ENCODE measurements around the gene PROX1. TPM values are rescaled to one million over a fixed set of nuclear protein-coding genes. Genes with fewer than 3 reads are reported as not detected.

PROX1 gene
- total RNA-seq, 1 donor from 2014 or later, result 63.2 TPM

- DNase-seq (ENCODE audit: low spot score, unreplicated experiment), result no peak
- TF ChIP-seq CTCF (IDR thresholded peaks at IDR 0.05; ENCODE audit: unreplicated experiment), result no peak
- H3K4me1 Mint-ChIP-seq (ENCODE audit: low read depth), result peaks cover 14% of the 10 kb centered on the region
- no peak overlapping the region for H3K27ac Mint-ChIP-seq
- no peak overlapping the region for H3K4me3 Mint-ChIP-seq (ENCODE audit: low read depth)
- H3K27me3 Mint-ChIP-seq, result peaks cover 6% of the 10 kb centered on the region
- H3K9me3 Mint-ChIP-seq (ENCODE audit: low read depth), result no peaks in the 10 kb centered on the region
- H3K36me3 Mint-ChIP-seq (ENCODE audit: insufficient read depth), result no peaks in the 10 kb centered on the region
These were observed 87.7 kb downstream of the PROX1 start for GRCh38 chr1:214075305-214075998.

- peak overlapping the region; percentile 56 for H3K27ac Mint-ChIP-seq
These were observed 88.4 kb downstream of the PROX1 start for GRCh38 chr1:214075999-214076707.

GRCh38 chr1:214076708-214077065 is 88.9 kb downstream of the PROX1 start:
- DNase-seq (ENCODE audit: low spot score, unreplicated experiment), result no peak
- H3K4me3 Mint-ChIP-seq (ENCODE audit: low read depth), result no peak overlapping the region
- no peak overlapping the region for H3K27ac Mint-ChIP-seq
- no peaks in the 10 kb centered on the region for H3K36me3 Mint-ChIP-seq (ENCODE audit: insufficient read depth)
- H3K9me3 Mint-ChIP-seq (ENCODE audit: low read depth), result no peaks in the 10 kb centered on the region
- H3K4me1 Mint-ChIP-seq (ENCODE audit: low read depth), result peaks cover 14% of the 10 kb centered on the region
- H3K27me3 Mint-ChIP-seq, result peaks cover 3% of the 10 kb centered on the region
- TF ChIP-seq CTCF (IDR thresholded peaks at IDR 0.05; ENCODE audit: unreplicated experiment), result no peak

More at GRCh38 chr1:214075999-214076707, 88.4 kb downstream of the PROX1 start:
- H3K4me1 Mint-ChIP-seq (ENCODE audit: low read depth), result peaks cover 14% of the 10 kb centered on the region
- no peak for TF ChIP-seq CTCF (IDR thresholded peaks at IDR 0.05; ENCODE audit: unreplicated experiment)
- no peaks in the 10 kb centered on the region for H3K9me3 Mint-ChIP-seq (ENCODE audit: low read depth)
- H3K36me3 Mint-ChIP-seq (ENCODE audit: insufficient read depth), result no peaks in the 10 kb centered on the region
- peaks cover 5% of the 10 kb centered on the region for H3K27me3 Mint-ChIP-seq
- H3K4me3 Mint-ChIP-seq (ENCODE audit: low read depth), result no peak overlapping the region
- no peak for DNase-seq (ENCODE audit: low spot score, unreplicated experiment)

GRCh38 chr1:214078950-214079349 is 91.2 kb downstream of the PROX1 start:
- no peak for DNase-seq (ENCODE audit: low spot score, unreplicated experiment)
- peaks cover 22% of the 10 kb centered on the region for H3K4me1 Mint-ChIP-seq (ENCODE audit: low read depth)
- no peak overlapping the region for H3K27ac Mint-ChIP-seq
- H3K27me3 Mint-ChIP-seq, result no peaks in the 10 kb centered on the region
- no peak overlapping the region for H3K4me3 Mint-ChIP-seq (ENCODE audit: low read depth)
- no peaks in the 10 kb centered on the region for H3K36me3 Mint-ChIP-seq (ENCODE audit: insufficient read depth)
- H3K9me3 Mint-ChIP-seq (ENCODE audit: low read depth), result no peaks in the 10 kb centered on the region
- TF ChIP-seq CTCF (IDR thresholded peaks at IDR 0.05; ENCODE audit: unreplicated experiment), result no peak

- Mint-ChIP-seq H3K27me3 (no peaks in the 10 kb centered on the region), H3K4me1 (ENCODE audit: low read depth) (peaks cover 8% of the 10 kb centered on the region), H3K9me3 (ENCODE audit: low read depth) (no peaks in the 10 kb centered on the region), H3K4me3 (ENCODE audit: low read depth) (no peak overlapping the region), H3K36me3 (ENCODE audit: insufficient read depth) (no peaks in the 10 kb centered on the region), H3K27ac (no peak overlapping the region)
- DNase-seq (ENCODE audit: low spot score, unreplicated experiment), result no peak
- TF ChIP-seq CTCF (IDR thresholded peaks at IDR 0.05; ENCODE audit: unreplicated experiment), result no peak
These were observed 97.6 kb downstream of the PROX1 start for GRCh38 chr1:214085325-214085724.

Measured in progenitor cell of endocrine pancreas (in vitro differentiated cells).